Cardiac muscle cell (in vitro differentiated cells and primary cell): ENCODE results near the gene DNTT. TPM values are rescaled to one million over a fixed set of nuclear protein-coding genes. Genes with fewer than 3 reads are reported as not detected.

Experiments used
- DNase-seq, 2 donors: peaks; one replicate each; pipeline versions ENCODE4 v3.0.0 to v3.0.0-alpha.2; 2010 to 2017; ENCODE audit warnings: low read depth in 1 of 2, low spot score in 1 of 2
- H3K27ac ChIP-seq: fragments of 200-600 bp; sonication (generic); 2 replicates; pipeline ENCODE4 v1.5.1; 2016
- H3K27me3 ChIP-seq: fragments of 200-600 bp; sonication (generic); 2 replicates; pipeline ENCODE4 v1.6.0; 2016; ENCODE audit warnings: control low read depth
- H3K36me3 ChIP-seq: fragments of 200-600 bp; sonication (generic); 2 replicates; pipeline ENCODE4 v1.5.1; 2016; ENCODE audit warnings: control low read depth
- H3K4me1 ChIP-seq: fragments of 200-600 bp; sonication (generic); 2 replicates; pipeline ENCODE4 v1.8.1; 2017; ENCODE audit warnings: low read depth, mild to moderate bottlenecking, mixed run types
- H3K4me3 ChIP-seq: fragments of 200-600 bp; sonication (generic); 2 replicates; pipeline ENCODE4 v1.5.1; 2016; ENCODE audit warnings: mild to moderate bottlenecking
- H3K9me3 ChIP-seq: fragments of 200-600 bp; sonication (generic); 2 replicates; pipeline ENCODE4 v1.5.1; 2017; ENCODE audit warnings: low read depth, mild to moderate bottlenecking, control low read depth
- polyA plus RNA-seq: library from polyadenylated mRNA; unstranded; fragments of >200 nt; fragmentation: Nextera tagmentation; extraction: Ambion mirVana; gene quantifications from 2 replicates; pipeline ENCODE4 v1.2.1, GENCODE V29; 2016
- total RNA-seq: library from RNA; depleted of rRNA; stranded (reverse); fragments of >200 nt; gene quantifications from 2 replicates; pipeline ENCODE4 v1.2.3, GENCODE V29; 2016
- TF ChIP-seq, protein P1 (sequence below): IDR thresholded peaks from 2 replicates; pipeline ENCODE4 v1.5.1; 2012; ENCODE audit warnings: low read depth, mild to moderate bottlenecking, low read length

Gene DNTT
- total and polyA plus RNA-seq, 2 experiments from 2014 or later = not detected

DNA sequence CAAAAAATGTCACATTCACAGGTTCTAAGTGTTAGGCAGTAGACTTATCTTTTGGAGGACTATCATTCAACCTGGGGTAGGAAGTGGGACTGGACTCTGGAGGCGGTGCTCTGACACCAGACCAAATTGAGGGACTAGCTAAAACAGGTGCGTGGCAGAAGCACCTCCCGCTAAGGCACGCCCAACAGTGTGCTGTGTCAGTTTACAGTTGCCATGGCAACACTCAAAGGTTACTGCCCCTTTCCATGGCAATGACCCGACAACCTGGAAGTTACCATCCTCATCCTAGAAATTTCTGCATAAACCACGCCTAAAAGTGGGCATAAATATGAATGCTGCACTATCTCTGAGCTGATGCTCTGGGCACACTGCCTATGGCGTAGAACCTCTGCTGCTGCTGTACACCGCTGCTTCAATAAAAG, 18.9 kb upstream of the DNTT start:
- H3K27ac ChIP-seq = no peak overlapping the region
- H3K4me1 ChIP-seq = peaks cover 22% of the 10 kb centered on the region
- TF ChIP-seq, protein P1, sequence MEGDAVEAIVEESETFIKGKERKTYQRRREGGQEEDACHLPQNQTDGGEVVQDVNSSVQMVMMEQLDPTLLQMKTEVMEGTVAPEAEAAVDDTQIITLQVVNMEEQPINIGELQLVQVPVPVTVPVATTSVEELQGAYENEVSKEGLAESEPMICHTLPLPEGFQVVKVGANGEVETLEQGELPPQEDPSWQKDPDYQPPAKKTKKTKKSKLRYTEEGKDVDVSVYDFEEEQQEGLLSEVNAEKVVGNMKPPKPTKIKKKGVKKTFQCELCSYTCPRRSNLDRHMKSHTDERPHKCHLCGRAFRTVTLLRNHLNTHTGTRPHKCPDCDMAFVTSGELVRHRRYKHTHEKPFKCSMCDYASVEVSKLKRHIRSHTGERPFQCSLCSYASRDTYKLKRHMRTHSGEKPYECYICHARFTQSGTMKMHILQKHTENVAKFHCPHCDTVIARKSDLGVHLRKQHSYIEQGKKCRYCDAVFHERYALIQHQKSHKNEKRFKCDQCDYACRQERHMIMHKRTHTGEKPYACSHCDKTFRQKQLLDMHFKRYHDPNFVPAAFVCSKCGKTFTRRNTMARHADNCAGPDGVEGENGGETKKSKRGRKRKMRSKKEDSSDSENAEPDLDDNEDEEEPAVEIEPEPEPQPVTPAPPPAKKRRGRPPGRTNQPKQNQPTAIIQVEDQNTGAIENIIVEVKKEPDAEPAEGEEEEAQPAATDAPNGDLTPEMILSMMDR = no peak
- H3K9me3 ChIP-seq = no peaks in the 10 kb centered on the region
- H3K27me3 ChIP-seq = no peaks in the 10 kb centered on the region
- no peak overlapping the region for H3K4me3 ChIP-seq
- no peaks in the 10 kb centered on the region for H3K36me3 ChIP-seq
- no peak for DNase-seq

DNA sequence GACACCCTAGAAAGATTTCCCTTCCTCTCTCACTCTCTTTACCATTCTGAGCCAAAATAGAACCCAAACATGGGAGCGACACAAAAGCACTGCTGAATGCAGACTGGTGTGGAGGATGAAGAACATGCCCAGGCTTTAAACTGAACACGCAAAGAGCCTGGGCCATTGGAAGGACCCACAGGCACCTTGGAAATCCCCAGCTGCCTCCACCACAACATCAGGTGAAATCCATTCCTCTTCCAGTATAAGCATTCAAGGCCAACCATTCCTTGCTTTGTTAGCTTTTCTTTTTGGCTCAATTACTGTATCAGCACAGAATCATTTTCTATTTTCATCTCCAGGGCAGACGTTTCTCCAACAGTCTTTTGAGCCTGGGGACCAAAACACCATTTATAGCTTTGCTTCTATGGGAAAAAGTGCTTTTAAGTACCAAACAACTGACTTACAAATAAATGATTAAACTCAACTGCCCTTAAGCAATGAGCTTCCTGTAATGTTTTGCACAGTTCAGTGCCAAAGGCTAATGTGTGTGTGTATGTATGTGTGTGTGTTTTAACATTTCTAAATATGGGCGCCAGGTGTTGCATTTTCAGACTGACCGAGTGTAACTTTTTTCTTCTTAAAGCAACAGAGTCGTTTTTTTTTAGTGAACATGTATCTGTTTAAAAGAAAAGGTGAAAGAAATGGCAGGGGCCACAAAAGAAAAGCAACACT, 16.7 kb upstream of the DNTT start:
- Histone ChIP-seq H3K27ac (peak overlapping the region; percentile 60), H3K4me1 (peaks cover 33% of the 10 kb centered on the region), H3K9me3 (no peaks in the 10 kb centered on the region), H3K36me3 (no peaks in the 10 kb centered on the region), H3K27me3 (no peaks in the 10 kb centered on the region), H3K4me3 (no peak overlapping the region)
- DNase-seq = peak; percentile 7 to 18
- TF ChIP-seq, protein P1 = no peak

DNA sequence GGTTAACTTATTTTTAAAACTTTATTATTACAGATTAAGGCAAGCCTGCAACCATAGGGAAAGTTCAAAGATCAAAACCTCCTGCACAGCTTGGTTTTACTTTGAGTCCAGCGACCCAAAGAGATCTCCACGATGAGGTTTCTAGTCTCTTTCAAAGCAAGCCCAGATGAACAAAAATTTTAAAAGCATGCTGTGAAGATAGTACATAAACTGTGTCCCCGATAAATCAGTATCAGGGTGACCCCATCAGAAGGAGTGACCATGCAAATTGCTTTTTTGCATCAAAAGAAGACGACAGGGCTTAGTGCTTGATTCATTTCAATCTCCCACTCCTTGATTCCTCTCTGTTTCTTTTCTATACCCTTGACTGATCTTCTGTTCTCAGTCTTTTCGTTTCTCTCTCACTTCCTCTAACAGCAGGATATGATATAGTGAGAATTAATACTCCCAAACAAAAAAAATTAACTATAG, 16.0 kb upstream of the DNTT start:
- no peak overlapping the region for H3K4me3 ChIP-seq
- peaks cover 33% of the 10 kb centered on the region for H3K4me1 ChIP-seq
- no peaks in the 10 kb centered on the region for H3K9me3 ChIP-seq
- TF ChIP-seq, protein P1 = no peak
- no peak overlapping the region for H3K27ac ChIP-seq
- no peaks in the 10 kb centered on the region for H3K36me3 ChIP-seq
- H3K27me3 ChIP-seq = no peaks in the 10 kb centered on the region
- DNase-seq = no peak

DNA sequence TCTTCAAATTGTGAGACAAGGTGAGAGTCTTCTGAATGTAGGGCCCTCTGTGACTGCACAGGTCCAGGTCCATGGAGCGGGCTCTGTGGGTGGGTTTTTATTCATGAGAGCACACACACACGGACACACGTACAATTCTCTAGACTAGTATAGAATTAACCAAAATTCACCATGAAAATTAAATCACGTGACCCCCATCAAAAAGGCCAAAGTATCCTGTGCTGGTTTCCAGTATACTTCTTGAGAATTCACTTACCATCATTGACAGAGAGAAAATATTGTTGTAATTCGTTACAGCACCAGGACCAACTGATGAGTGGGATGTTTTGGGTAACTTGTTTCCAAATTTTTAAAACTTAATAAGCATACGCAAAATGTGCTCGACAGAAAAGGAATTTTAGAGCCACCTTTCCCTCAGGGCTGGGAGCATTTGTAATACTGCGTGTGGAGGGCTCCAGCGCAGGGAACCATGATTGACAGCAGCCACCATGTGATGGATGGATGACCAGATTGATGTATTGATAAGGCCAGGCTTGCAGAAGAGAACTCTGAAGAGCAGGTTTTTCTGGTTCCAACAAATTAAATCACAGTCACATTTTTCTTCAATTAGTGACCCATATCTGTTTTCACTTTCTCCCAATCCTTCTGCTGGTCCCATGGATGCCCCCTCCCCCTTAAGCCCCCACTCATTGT, 14.9 kb upstream of the DNTT start:
- Histone ChIP-seq H3K27me3 (no peaks in the 10 kb centered on the region), H3K27ac (no peak overlapping the region), H3K36me3 (no peaks in the 10 kb centered on the region), H3K9me3 (no peaks in the 10 kb centered on the region), H3K4me3 (no peak overlapping the region), H3K4me1 (peaks cover 33% of the 10 kb centered on the region)
- TF ChIP-seq, protein P1 = no peak
- no peak for DNase-seq

DNA sequence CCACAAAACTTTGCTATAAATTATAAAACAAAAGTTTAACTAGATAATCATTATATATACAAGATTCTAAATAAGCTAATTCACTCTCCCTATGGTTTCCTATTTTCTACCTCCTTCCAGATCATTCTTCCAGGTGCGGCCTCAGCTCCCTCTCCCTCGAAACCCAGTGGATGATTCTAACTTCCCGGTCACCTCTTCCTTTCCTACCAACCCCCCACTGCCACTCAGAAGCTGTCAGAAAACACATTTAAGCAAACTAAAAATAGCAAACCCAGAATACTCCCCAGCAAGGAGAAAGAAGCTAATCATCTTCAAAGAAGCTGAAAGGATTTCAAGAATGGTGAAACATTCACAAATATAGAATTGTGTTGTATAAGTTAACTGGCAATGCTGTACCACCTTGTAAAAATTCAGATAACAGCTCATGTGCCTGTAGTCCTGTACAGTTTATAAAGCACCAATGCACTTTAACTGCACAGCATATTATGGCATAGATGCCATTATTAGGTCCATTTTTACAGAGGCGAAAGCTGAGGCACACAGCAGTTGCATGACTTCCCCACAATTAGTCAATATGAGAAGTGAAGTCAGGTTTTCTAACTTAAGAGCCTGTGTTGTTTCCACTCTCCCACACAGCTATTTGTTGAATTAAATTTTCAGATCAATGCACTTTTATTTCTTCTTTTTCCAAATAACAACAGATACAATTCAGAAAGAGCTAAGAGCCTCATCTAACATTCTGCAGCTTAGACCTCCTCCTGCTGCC, 13.7 kb upstream of the DNTT start:
- TF ChIP-seq, protein P1 = no peak
- H3K9me3 ChIP-seq = no peaks in the 10 kb centered on the region
- DNase-seq = no peak
- no peak overlapping the region for H3K4me3 ChIP-seq
- H3K36me3 ChIP-seq = no peaks in the 10 kb centered on the region
- H3K4me1 ChIP-seq = peaks cover 33% of the 10 kb centered on the region
- no peaks in the 10 kb centered on the region for H3K27me3 ChIP-seq
- peak overlapping the region; percentile 80 for H3K27ac ChIP-seq
